Measurements from ENCODE around the gene USP35.
"Not testable (repeated sequence)": the region's sequence is repeated elsewhere in the genome, so short reads cannot be mapped to it uniquely, and the experiment has no call there.

USP35 gene

GRCh38 chr11:78168539-78169477 lies 19.9 kb upstream of the USP35 start:
- no peak for DNase-seq (ENCODE audit: low spot score)

- no peak for DNase-seq (ENCODE audit: low spot score)
Observed at GRCh38 chr11:78170413-78170812, 18.3 kb upstream of the USP35 start.

GRCh38 chr11:78170874-78171549 lies 17.7 kb upstream of the USP35 start:
- no peak for DNase-seq (ENCODE audit: low spot score)

- DNase-seq (ENCODE audit: low spot score), result no peak
Observed at GRCh38 chr11:78171951-78172350, 16.8 kb upstream of the USP35 start.

GRCh38 chr11:78175862-78176261 lies 12.9 kb upstream of the USP35 start:
- not testable (repeated sequence) for DNase-seq (ENCODE audit: low spot score)

- no peak for DNase-seq (ENCODE audit: low spot score)
Observed at GRCh38 chr11:78176605-78177141, 12.0 kb upstream of the USP35 start.

GRCh38 chr11:78177216-78177615 lies 11.5 kb upstream of the USP35 start:
- DNase-seq (ENCODE audit: low spot score), result no peak

- no peak for DNase-seq (ENCODE audit: low spot score)
Observed at GRCh38 chr11:78179459-78180071, 9.2 kb upstream of the USP35 start.

GRCh38 chr11:78180751-78181150 lies 8.0 kb upstream of the USP35 start:
- DNase-seq (ENCODE audit: low spot score), result no peak

GRCh38 chr11:78181185-78181584 lies 7.5 kb upstream of the USP35 start:
- no peak for DNase-seq (ENCODE audit: low spot score)

GRCh38 chr11:78187366-78188285 lies 1.1 kb upstream of the USP35 start:
- no peak for DNase-seq (ENCODE audit: low spot score)

- DNase-seq (ENCODE audit: low spot score), result no peak
Observed at GRCh38 chr11:78189174-78189724, 530 bp downstream of the USP35 start.

- DNase-seq (ENCODE audit: low spot score), result no peak
Observed at GRCh38 chr11:78189851-78190250, 1.1 kb downstream of the USP35 start.

- no peak for DNase-seq (ENCODE audit: low spot score)
Observed at GRCh38 chr11:78190374-78190773, 1.7 kb downstream of the USP35 start.

GRCh38 chr11:78190871-78191538 lies 2.3 kb downstream of the USP35 start:
- DNase-seq (ENCODE audit: low spot score), result no peak

GRCh38 chr11:78192223-78192719 lies 3.6 kb downstream of the USP35 start:
- no peak for DNase-seq (ENCODE audit: low spot score)

GRCh38 chr11:78192911-78193351 lies 4.2 kb downstream of the USP35 start:
- no peak for DNase-seq (ENCODE audit: low spot score)

- DNase-seq (ENCODE audit: low spot score), result no peak
Observed at GRCh38 chr11:78193806-78194205, 5.1 kb downstream of the USP35 start.

- no peak for DNase-seq (ENCODE audit: low spot score)
Observed at GRCh38 chr11:78194490-78194889, 5.8 kb downstream of the USP35 start.

GRCh38 chr11:78195917-78196560 lies 7.3 kb downstream of the USP35 start:
- DNase-seq (ENCODE audit: low spot score), result no peak
